DOHH2 (cell line): ENCODE results near the gene CMSS1.

Experiments
- H3F3A ChIP-seq: fragments of 200-600 bp; sonication (generic), shearing (Covaris generic); 2 replicates; pipeline ENCODE4 v1.6.0; 2016; ENCODE audit warnings: antibody characterized with exemption, mild to moderate bottlenecking; ENCODE audit not compliant: control insufficient read depth, insufficient read depth
- H3K27ac ChIP-seq: fragments of 200-600 bp; sonication (generic); 2 replicates; pipeline ENCODE4 v1.5.1; 2014; ENCODE audit warnings: low read depth, mild to moderate bottlenecking, low read length, moderate library complexity
- H3K27me3 ChIP-seq: fragments of 200-600 bp; sonication (generic); 2 replicates; pipeline ENCODE4 v1.6.1; 2014; ENCODE audit warnings: mild to moderate bottlenecking, low read length, mixed read lengths; ENCODE audit not compliant: control insufficient read depth
- H3K36me3 ChIP-seq: fragments of 200-600 bp; sonication (generic); 2 replicates; pipeline ENCODE4 v1.6.1; 2014; ENCODE audit warnings: mild to moderate bottlenecking, low read length, moderate library complexity, mixed read lengths; ENCODE audit not compliant: control insufficient read depth
- H3K4me1 ChIP-seq: fragments of 200-600 bp; sonication (generic); 2 replicates; pipeline ENCODE4 v1.6.1; 2014; ENCODE audit warnings: mild to moderate bottlenecking, low read length, mixed read lengths; ENCODE audit not compliant: control insufficient read depth
- H3K4me2 ChIP-seq: fragments of 200-600 bp; sonication (generic); 2 replicates; pipeline ENCODE4 v1.6.0; 2014; ENCODE audit warnings: mild to moderate bottlenecking, low read length, moderate library complexity
- H3K4me3 ChIP-seq: fragments of 200-600 bp; sonication (generic); 2 replicates; pipeline ENCODE4 v1.5.1; 2014; ENCODE audit warnings: mild to moderate bottlenecking, low read length, mixed read lengths
- H3K79me2 ChIP-seq: fragments of 200-600 bp; sonication (generic); 2 replicates; pipeline ENCODE4 v1.6.1; 2014; ENCODE audit warnings: mild to moderate bottlenecking, low read length, mixed read lengths; ENCODE audit not compliant: control insufficient read depth
- H3K9me2 ChIP-seq: fragments of 200-600 bp; sonication (generic); replicated peaks from 2 replicates; pipeline ENCODE4 v1.6.1; 2014; ENCODE audit warnings: mild to moderate bottlenecking, low read length, mixed read lengths; ENCODE audit not compliant: control insufficient read depth
- H3K9me3 ChIP-seq: fragments of 200-600 bp; sonication (generic); 2 replicates; pipeline ENCODE4 v1.6.1; 2014; ENCODE audit warnings: antibody characterized with exemption, low read length, mixed read lengths; ENCODE audit not compliant: control insufficient read depth, insufficient read depth
- H4K20me1 ChIP-seq: fragments of 200-600 bp; sonication (generic); 2 replicates; pipeline ENCODE4 v1.6.0; 2014; ENCODE audit warnings: low read depth, mild to moderate bottlenecking, antibody characterized with exemption, low read length, moderate library complexity; ENCODE audit not compliant: control insufficient read depth, insufficient read depth
- EZH2phosphoT487 ChIP-seq: fragments of 200-600 bp; sonication (generic); IDR thresholded peaks from 2 replicates; pipeline ENCODE4 v1.6.1; 2017; ENCODE audit warnings: borderline replicate concordance, mild to moderate bottlenecking, antibody characterized with exemption, low read length, moderate library complexity, mixed read lengths
- TF ChIP-seq, protein P1 (sequence below): fragments of 200-600 bp; sonication (generic); IDR thresholded peaks from one replicate; pipeline ENCODE4 v1.5.1; 2014; ENCODE audit warnings: antibody characterized with exemption, mild to moderate bottlenecking, low read depth, low read length; ENCODE audit not compliant: poor library complexity, severe bottlenecking

CMSS1 gene

DNA sequence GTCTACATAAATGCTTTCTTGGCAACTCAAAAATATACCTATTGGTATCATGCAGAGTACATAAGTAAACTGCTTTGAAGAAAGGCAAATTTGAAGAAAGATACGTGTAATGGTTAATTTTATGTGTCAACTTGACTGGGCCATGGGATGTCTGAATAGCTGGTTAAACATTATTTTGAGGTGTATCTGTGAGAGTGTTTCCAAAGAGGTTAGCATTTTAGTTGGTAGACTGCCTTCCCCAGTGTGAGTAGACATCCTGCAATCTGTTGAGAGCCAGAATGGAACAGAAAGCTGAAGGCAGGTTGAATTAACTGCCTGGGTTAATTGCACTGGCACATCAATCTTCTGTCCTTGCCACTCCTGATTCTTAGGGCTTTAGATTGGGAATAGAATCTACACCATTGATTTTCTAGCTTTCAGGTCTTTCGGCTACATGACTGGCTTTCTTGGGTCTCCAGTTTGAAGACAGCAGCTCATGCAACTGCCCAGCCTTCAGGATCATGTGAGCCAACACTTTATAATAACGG, 98.3 kb downstream of the CMSS1 start:
- H3K9me2 ChIP-seq, result no peaks in the 10 kb centered on the region
- no peaks in the 10 kb centered on the region for H3K9me3 ChIP-seq
- no peak overlapping the region for H3K4me2 ChIP-seq
- TF ChIP-seq, protein P1, sequence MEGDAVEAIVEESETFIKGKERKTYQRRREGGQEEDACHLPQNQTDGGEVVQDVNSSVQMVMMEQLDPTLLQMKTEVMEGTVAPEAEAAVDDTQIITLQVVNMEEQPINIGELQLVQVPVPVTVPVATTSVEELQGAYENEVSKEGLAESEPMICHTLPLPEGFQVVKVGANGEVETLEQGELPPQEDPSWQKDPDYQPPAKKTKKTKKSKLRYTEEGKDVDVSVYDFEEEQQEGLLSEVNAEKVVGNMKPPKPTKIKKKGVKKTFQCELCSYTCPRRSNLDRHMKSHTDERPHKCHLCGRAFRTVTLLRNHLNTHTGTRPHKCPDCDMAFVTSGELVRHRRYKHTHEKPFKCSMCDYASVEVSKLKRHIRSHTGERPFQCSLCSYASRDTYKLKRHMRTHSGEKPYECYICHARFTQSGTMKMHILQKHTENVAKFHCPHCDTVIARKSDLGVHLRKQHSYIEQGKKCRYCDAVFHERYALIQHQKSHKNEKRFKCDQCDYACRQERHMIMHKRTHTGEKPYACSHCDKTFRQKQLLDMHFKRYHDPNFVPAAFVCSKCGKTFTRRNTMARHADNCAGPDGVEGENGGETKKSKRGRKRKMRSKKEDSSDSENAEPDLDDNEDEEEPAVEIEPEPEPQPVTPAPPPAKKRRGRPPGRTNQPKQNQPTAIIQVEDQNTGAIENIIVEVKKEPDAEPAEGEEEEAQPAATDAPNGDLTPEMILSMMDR, result no peak
- TF ChIP-seq EZH2phosphoT487, result no peak
- peaks cover 6% of the 10 kb centered on the region for H3K4me1 ChIP-seq
- H3K27ac ChIP-seq, result no peak overlapping the region
- no peak overlapping the region for H3K4me3 ChIP-seq
- no peaks in the 10 kb centered on the region for H4K20me1 ChIP-seq
- no peaks in the 10 kb centered on the region for H3F3A ChIP-seq
- no peaks in the 10 kb centered on the region for H3K27me3 ChIP-seq
- H3K79me2 ChIP-seq, result peaks cover 6% of the 10 kb centered on the region; the same call in 1 of the 2 replicates
- no peaks in the 10 kb centered on the region; the same call in 1 of the 2 replicates for H3K36me3 ChIP-seq

DNA sequence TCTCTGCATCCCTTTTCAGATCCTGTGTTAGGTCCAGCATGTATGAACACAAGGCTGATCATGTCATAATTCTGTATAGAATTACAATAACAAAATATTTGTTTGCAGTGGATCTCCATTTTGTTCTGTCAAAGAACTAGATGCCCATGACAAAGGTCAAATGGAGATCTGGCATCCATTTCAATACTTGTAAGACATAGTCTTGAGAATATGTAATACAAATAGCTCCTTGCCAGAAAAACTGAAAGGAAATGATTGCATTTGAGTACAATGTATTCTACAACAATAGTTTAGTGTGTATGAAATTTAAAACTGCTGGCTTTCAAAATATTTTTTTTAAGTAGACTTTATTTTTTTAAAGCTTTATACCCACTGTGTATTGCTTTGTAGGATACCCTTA, 101.1 kb downstream of the CMSS1 start:
- Histone ChIP-seq H3K27ac (no peak overlapping the region), H3K4me1 (peaks cover 10% of the 10 kb centered on the region), H3K79me2 (peaks cover 16% of the 10 kb centered on the region; the same call in 1 of the 2 replicates), H4K20me1 (no peaks in the 10 kb centered on the region), H3K4me2 (no peak overlapping the region), H3K27me3 (no peaks in the 10 kb centered on the region), H3K9me3 (no peaks in the 10 kb centered on the region), H3K4me3 (no peak overlapping the region), H3F3A (no peaks in the 10 kb centered on the region), H3K36me3 (no peaks in the 10 kb centered on the region; the same call in 1 of the 2 replicates), H3K9me2 (no peaks in the 10 kb centered on the region; the same call in 1 of the 2 replicates)
- no peak for TF ChIP-seq EZH2phosphoT487
- TF ChIP-seq, protein P1, result no peak

DNA sequence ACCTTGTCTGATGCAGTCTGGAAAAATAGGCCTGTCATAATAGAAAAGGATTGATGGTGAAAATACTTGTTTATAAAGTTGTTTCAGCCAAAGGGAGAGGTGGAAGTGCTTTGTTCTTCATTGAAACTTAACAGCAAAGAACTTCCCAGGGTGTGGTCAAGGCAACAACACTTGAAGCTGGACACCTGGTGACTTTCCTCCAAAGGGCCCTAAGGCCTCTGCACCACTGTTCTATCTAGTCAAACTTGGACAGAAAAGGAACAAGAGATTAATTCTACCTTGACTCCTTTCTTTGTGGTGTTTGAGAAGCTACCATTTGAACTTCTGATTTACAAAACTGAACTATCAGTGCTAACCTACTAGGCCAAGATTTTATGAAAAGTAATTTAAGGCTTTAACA, 102.0 kb downstream of the CMSS1 start:
- Histone ChIP-seq H3K27me3 (no peaks in the 10 kb centered on the region), H3K4me2 (no peak overlapping the region), H4K20me1 (no peaks in the 10 kb centered on the region), H3K9me2 (no peaks in the 10 kb centered on the region; the same call in 1 of the 2 replicates), H3K9me3 (no peaks in the 10 kb centered on the region), H3K4me3 (no peak overlapping the region), H3K36me3 (no peaks in the 10 kb centered on the region; the same call in 1 of the 2 replicates), H3F3A (no peaks in the 10 kb centered on the region), H3K79me2 (peaks cover 19% of the 10 kb centered on the region; the same call in 1 of the 2 replicates), H3K4me1 (peaks cover 10% of the 10 kb centered on the region), H3K27ac (no peak overlapping the region)
- no peak for TF ChIP-seq EZH2phosphoT487
- TF ChIP-seq, protein P1, result no peak
